ENCODE data around the gene NFATC2.
"Not testable (repeated sequence)": the region's sequence is repeated elsewhere in the genome, so short reads cannot be mapped to it uniquely, and the experiment has no call there.

NFATC2 gene

DNA sequence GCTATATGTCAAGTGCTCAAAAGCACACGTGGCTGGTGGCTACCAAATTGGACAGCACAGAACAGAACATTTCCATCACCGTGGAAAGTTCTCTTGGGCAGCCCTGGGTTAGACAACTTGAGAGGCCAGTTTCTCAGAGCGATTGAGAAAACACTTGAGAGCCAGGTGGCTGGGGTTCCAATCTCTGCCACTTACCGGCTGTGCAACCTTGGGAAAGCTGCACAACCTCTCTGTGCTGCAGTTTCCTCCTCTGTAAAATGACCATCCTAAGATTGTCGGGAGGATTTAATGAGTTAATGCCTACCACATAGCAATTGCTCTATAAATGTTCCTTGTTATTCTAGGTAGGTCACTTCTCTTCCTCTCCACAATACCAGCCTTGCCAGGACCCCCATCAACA, 25.1 kb upstream of the NFATC2 start:
- no peak for DNase-seq

DNA sequence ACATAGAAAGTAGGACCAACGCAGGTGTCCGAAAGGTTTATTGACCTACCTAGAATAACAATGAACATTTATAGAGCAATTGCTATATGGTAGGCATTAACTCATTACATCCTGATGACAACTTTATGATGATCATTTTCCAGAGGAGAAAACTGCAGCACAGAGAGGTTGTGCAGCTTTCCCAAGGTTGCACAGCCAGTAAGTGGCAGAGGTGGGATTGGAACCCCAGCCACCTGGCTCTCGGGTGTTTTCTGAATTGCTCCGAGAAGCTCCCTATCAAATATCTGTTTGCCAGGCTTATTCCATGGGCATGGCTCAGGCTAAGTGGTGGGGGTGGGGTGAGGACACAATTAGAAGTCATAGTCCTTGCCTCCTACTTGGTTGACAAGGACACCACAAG, 24.1 kb upstream of the NFATC2 start:
- DNase-seq, result no peak

DNA sequence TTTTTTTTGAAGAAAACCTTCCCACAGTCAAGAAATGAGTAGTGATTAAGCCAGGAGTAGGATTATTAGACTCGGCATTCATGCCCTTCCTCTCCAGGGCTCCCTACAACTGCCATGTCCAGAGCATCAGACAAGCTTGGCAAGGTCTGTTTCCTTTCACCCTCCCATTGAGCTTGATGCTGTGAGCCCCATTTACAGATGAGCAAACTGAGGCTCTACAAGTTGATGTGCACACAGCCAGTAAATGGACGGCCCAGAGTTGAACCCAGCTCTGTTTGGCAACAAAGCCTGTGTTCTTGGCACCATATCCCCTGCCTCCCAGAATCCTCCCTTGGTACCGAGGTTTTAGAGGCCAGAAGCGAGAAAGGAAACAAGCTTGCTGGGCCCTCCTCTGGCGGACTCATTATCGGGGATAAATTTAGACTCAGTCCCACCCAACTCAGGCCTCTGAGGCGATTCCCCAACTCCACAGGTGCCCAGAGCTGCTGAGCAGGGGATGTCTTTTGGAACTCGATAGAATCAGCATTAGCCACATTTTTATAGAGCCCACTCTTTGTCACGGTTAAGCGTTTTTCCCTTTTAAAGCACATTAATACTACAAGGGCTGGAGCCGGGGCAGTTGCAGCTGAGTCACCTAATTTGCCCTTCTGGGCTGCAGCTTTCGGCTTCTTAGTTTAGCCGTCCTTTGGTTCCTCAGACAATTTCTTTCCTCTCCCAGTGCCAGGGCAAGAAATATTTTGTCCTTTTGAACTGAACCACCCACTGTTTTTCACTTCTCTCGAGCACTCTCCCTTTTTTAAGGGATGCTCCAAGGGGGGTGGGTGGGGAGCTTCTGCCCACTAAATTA, 23.0 kb upstream of the NFATC2 start:
- DNase-seq, result no peak

DNA sequence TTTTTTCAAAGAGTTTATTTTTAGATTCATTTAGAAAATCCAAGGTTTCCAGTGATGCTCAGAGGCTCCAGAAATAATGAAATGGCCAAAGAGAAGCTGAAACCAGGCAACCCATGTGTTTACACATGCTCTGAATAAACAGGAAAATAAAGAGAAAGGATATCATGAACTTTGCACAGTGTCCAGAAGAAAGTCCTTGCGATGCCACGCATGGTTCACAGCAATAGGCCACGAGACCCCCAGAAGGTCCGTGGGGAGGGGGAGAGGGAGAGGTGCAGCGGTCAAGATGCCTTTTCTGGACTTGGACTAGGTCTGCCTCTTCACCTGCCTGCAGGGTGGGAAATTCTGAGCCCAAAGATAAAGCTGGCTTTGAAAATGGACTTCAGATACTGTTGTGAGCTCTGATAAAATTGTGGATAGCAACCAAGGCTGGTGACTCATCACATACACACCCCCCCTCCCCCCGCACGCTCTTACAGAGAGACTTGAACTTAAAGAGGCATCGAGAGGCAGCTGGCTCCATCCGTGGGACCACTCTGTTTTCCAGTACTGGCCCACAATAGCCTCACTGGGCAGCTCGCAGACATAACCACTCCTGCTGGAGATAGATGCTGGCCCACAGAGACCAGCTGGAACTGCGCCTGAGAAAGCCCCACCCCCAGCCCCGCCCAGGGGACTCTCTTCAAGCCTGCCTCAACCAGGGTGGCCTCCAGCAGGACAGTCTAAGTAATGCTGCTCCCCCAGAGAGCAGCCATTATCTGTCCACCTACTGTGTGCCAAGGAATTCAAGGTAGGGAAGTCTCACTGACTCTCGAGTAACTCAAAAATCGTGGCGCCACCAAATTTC, 21.2 kb upstream of the NFATC2 start:
- DNase-seq, result no peak

DNA sequence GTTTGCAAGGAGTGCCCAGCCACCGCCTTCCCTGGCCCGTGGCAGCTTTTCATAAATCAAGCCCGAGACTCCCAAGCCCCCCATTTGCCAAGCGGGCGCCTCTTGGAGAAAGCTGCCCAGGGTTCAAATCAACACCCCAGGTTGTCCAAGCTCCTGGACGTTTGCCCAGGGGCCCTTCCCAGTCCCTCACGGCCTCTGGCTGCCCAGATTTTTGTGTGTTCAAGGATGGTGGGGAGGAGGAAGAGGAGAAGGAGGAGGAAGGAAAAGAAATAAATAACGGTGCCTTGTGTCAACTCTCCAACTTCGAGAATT, 20.6 kb upstream of the NFATC2 start:
- DNase-seq, result no peak

DNA sequence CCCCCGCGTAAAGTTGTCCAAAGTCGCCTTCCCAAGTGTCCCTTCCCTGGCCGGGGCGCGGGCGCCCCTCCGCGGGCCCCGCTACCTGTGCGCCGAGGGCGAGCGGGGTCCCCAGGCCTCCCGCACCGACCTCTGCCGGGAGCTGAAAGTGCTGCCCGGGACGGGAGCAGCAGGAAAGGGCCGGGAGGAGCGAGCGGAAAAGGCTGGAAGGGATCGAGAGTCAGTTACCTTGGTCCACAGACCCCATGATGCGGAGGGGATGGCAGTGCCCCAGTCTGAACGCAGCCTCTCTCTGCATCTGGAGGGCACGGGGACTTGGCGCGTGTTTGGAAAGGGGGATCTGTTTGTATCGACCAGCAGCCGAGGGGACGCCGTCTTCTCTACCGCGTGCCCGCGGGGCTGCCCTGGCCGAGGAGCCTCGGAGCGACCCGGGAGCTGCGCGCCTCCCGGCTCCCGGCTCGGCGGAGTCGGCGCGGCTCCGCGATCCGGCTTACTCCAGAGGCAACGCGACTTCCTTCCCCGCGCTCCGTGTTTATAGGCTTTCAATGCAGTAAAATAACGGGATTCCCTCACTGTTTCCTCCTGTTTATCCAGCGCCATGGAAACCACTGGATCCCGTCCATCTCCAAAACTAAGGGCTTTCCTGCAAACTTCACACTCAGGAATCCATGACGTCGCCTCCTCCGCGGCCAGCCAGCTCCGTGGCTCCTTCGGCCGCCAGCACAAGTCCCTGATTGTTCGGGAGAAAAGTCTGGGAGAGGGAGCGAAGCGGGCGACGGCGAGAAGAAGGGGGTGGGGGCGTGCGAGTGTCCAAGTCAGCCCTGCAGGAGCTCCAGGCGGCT, 20.0 kb upstream of the NFATC2 start:
- no peak for DNase-seq

DNA sequence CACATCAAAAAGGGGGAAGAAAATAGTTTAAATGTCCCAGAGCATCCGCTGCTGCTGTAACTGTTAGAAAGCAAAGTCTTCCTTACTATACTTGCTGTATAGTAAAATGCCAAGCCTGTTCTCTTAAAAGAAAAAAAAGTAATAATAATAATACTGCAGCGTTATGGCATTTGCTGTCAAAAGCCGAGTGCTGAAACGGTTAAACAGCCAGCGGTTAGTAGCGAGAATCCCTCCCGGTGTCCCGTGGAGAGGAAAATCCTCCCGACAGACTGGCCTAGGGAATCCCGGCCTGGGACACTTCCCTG, 19.5 kb upstream of the NFATC2 start:
- DNase-seq, result no peak

DNA sequence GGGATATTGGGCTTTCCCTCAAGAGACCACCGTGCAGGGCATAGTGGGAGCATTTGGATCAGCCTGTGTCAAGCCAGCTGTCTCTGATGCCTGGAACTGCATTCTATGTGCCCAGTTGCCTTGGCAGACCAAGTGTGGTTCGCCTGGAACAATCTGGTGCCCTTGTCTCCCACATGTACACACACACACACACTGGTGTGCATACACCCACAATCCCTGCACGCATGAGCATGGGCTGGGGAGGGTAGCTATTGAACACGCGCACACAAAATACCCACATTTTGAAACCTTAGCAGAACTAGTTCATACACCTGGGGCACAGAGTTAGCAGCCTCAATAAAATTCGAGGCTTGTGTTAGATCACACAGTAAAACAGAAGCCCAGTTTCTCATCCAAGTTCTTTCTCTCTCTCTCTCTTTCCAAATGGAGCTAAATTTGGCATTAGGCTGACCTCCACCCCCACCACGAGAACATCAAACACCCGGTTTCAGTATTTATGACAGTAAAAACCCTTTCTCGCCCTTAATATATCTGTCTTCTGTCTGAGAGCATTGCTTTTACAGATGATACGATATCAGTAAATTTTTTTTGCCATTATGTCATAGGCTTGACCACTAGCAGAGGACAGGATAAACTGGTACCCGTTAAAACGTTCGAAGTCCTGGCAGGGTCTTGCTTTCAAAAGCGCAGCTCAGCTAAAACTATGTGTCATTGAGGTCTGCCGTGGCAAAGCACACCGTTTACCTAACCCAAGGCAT, 18.2 kb upstream of the NFATC2 start:
- no peak for DNase-seq

DNA sequence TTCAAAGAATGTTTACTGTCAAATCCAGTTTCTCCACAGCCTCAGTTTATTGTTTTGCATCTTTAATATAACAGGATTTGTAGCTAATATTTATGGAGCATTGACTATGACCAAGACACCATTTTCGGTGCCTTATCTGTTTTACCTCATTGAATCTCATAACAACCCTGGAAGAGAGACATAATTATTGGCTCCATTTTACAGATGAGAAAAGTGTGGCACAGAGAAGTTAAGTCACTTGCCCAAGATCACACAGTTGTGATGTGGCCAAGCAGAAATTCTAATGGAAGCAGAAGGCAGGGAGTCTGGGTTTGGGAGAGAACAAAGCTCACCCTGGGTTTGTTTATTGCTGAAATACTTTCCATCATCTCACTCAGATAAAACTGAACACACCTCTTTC, 17.5 kb upstream of the NFATC2 start:
- no peak for DNase-seq

DNA sequence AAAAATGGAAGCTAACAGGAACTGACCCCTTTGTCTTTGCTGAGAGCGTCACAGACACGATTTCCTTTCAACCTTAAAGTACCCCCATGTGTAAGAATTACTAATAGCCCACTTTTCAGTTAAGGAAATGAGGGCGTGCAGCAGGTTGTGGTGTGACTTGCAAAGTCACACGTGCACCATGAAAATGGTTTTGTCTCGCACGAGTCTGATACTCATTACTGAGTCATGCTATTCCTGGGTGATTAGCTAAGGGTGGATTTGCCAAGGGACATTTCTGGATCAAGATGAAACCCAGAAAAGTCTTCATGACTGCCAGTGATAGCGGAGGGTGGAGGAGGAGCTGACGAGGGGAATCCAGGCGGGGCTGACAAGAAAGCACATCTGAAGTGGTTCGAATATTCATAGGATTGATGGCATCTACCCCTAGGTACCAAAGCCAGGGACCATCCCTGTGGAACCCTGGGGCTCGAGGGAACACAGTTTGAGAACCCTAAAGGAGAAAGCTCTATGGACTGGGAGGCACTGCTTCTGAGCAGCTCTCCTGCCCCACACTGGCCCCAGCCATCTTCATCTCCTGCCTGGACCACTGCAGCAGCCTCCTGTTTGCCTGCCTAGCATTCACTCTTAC, 12.1 kb upstream of the NFATC2 start:
- DNase-seq, result no peak

DNA sequence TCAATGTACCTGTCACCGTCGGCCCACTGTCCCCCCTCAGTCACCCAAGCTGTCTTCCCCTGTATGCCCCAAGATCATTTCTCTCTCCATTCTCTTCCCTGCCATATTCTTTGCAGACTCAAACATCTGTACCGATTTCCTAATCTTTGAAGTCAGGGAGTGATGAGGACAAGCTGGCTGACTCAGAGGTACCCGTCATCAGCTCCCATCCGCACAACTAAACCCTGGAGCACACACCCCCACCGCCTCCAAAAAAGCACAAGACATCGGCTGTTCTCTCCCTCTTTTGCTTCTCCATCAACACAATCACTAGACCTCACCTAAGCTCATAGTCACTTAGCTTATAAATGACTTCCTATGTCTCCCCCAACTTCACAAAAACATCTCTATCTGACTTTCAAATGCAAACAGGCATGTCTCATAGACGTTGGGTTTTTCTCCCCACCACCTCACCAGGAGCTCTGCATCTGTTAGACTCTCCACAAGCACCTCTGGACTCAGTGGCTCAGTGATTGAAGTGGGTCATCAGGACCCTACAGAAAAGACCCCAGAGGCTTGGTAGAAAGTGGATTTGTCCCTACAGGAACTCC, 11.5 kb upstream of the NFATC2 start:
- no peak for DNase-seq

DNA sequence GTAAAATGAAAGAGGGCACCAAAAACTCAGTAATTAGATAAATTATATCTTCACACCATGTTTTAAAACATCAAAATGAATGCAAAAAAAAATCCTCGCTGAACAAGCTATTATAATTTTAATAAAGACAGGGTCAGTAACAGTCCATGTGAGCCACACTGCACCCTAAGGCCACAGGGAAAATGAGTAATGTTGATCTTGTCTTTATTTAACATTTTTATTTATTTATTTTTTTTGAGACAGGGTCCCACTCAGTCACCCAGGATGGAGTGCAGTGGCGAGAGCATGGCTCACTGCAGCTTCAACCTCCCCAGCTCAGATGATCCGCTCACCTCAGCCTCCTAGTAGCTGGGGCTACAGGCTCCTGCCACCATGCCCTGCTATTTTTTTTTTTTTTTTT, 8.7 kb upstream of the NFATC2 start:
- no peak for DNase-seq

DNA sequence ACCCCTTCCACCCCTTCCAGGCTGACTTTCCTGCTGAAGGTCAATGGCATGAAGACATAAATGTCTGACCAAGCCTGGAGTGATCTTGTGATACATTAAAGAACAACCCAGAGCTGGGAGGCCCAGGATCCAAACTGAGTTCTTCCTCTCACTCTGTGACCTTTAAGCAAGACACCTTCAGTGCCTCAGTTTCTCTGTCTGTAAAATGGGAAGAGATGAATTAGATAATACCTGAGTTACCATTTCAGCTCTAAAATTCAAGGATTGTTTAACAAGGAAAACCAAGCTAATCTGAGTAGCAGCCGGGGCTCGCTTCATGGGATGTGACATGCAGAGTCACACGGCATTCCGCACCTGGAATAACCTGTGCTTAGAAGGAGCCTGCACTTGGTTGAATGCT, 7.0 kb upstream of the NFATC2 start:
- DNase-seq, result no peak

DNA sequence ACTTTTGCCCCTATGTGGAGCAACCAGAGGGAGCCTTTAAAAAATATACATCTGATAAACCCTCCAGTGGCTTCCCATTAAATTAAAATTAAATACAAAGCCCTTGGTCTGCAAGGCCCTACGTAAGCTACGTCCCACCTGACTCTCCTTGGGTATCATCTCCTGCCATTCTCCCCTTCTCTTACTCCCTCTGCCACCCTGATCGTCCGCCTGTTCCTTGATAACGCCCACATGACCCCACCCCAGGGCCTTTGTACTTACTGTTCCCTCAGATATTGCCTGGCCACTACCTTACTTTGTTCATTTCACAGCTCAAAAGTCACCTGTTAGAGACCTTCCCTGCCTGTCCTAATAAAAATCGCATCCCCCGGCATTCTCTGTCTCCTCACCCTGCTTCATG, 5.4 kb upstream of the NFATC2 start:
- DNase-seq, result no peak

DNA sequence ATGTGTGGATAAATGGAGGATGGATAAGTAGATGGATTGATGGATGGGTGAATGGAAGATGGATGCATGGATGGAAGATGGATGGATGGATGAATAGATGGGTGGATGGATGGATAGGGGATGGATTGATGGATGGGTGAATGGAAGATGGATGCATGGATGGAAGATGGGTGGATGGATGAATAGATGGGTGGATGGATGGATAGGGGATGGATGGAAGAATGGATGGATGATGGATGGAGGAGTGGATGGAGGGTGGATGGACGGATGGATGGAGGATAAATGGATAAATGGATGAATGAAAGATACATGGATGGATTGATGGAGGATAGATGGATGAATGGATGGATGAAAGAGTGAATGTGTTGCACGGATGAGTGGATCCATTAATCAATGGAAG, 3.0 kb upstream of the NFATC2 start:
- no peak for DNase-seq

DNA sequence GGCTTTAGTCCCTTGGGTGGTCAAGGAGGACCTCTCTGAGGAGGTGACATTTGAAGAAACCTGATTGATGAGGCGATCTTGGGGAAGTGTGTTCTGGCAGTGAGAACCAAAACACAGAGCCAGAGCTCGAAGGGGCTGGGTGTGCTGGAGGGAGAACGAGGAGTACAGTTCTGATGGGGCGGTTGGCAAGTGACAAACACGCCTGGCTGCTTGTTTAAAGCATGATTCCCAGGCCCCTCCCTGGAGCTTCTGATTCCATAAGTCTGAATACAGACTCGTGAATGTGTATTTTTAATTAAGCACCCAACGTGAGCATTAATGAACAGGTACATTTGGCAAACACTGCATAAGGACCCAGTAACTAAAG, 886 bp upstream of the NFATC2 start:
- no peak for DNase-seq

DNA sequence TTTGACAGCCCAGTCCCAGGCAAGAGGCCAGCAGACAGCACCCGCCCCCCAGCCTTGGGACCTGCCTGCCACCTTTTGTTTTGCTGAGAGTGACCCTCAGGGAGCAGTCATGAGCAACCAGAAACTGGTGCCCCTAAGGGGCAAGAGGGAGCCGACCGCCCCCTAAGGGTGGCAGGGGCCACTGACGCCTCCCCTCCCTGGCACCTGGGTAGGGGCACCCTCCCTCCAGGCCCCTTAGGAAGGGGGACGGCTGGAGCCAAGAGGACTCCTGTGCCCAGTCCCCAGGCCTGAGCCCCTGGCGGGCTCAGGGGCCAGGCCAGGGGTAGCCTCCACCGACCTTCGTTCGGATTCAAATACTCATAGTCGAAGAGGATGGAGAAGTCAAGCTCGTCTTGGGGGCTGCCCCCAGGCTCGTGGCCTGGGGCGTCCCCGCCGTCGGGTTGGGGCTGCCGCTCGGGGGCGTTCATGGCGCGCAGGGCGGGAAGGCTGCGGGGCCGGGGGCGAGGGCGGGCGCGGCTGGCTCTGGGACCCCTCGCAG, 417 bp downstream of the NFATC2 start:
- no peak for DNase-seq

DNA sequence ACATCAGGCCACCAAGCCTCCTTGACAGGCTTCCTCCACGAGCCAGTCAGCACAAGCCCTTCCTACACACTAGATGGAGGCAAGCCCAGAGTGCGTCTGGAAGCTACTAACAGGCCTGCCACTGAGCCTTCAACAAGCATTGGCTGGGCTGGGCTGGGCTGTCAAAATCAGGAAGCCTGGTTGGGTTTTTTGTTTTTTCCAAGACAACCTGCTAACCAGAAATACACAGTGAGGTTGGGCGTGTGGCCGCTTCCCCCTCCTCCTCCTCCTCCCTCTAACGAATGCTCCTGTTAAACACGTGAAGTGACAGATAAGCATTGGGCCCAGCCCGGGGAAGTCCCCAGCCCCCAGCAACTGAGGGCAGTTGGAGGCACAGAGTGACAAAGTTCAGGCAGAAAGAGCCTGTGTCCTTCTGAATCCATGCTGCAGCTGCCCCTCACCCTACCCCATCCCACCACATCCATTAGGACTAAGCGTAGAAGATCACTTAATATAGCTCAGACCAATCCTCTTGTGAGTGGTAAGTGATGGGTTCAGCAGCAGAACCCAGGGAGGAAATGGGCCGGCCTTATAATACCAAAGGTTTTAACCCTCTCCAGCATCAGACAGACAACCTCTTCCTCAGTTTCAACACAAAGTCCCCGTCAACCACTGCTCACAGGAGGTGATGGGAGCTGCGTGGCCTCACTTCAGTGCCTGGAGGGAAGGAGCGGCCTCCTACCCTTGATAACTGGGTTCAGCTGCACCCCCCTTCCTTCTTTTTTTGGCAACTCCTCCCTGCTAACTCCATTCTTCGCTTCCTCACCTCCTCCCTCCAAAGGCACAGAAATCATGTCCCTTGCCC, 1.1 kb downstream of the NFATC2 start:
- no peak for DNase-seq

DNA sequence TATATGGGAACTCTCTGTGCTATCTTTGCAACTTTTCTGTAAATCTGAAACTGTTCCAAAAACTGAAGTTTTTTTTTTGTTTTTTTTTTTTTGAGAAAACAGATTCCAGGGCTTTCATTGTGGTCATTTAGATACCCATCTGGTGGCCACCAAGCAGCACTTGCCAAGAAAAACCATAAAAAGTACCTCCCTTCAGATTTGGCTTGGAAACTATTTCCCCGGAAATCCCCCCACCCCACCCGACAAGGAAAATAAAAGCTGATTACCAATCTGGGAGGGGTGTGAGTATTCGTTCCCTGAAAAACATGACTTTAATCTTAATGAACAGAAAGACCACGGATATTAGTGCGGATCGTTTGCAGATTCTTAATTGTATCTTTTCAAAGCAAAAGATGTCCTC, 1.9 kb downstream of the NFATC2 start:
- no peak for DNase-seq

DNA sequence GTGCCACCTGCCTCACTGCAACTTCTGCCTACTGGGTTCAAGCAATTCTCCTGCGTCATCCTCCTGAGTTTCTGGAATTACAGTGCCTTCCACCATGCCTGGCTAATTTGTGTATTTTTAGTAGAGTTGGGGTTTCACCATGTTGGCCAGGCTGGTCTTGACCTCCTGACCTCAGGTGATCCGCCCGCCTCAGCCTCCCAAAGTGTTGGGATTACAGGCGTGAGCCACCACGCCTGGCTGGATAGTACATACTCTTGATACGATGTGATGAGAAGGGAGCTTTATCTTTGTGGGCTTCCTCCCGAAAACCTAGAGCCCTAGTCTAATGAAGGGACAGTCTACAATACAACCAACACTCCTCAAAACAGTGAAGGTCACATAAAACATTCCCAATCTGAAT, 2.4 kb downstream of the NFATC2 start:
- DNase-seq, result not testable (repeated sequence)

Data from NCI-H1048 (cell line).